ENCODE data around the gene PHLPP1.

- no peak for TF ChIP-seq POLR2A (IDR thresholded peaks at IDR 0.05)
- TF ChIP-seq, protein P1, sequence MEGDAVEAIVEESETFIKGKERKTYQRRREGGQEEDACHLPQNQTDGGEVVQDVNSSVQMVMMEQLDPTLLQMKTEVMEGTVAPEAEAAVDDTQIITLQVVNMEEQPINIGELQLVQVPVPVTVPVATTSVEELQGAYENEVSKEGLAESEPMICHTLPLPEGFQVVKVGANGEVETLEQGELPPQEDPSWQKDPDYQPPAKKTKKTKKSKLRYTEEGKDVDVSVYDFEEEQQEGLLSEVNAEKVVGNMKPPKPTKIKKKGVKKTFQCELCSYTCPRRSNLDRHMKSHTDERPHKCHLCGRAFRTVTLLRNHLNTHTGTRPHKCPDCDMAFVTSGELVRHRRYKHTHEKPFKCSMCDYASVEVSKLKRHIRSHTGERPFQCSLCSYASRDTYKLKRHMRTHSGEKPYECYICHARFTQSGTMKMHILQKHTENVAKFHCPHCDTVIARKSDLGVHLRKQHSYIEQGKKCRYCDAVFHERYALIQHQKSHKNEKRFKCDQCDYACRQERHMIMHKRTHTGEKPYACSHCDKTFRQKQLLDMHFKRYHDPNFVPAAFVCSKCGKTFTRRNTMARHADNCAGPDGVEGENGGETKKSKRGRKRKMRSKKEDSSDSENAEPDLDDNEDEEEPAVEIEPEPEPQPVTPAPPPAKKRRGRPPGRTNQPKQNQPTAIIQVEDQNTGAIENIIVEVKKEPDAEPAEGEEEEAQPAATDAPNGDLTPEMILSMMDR (IDR thresholded peaks at IDR 0.05): peak; percentile 62 to 86 (median 82)
Measured at GRCh38 chr18:63016270-63016669, 300.9 kb downstream of the PHLPP1 start.
